22Rv1 (cell line): Measurements from ENCODE around the gene MED12L.

Experiments used
- CTCF ChIP-seq: fragments of 450-650 bp; IDR thresholded peaks from 2 replicates; pipeline ENCODE4 v1.5.1; 2017; ENCODE audit warnings: mild to moderate bottlenecking
- ZFX ChIP-seq: fragments of 450-650 bp; IDR thresholded peaks from 2 replicates; pipeline ENCODE4 v1.6.1; 2017; ENCODE audit warnings: antibody characterized with exemption, borderline replicate concordance

- TF ChIP-seq CTCF (no peak), ZFX (no peak)
Measured at GRCh38 chr3:151318313-151318712, 232.8 kb downstream of the MED12L start.
